CD4-positive, alpha-beta T cell (primary cell): Measurements from ENCODE around the gene CSF1. TPM values are rescaled to one million over a fixed set of nuclear protein-coding genes. Genes with fewer than 3 reads are reported as not detected.

Source experiments
- ATAC-seq: fragments of 200-7000 bp; cut with Tn5 transposase; one replicate; pipeline ENCODE4 v1.10.0; 2022; ENCODE audit warnings: mild to moderate bottlenecking; ENCODE audit not compliant: poor library complexity
- CTCF ChIA-PET: fragments of 350-600 bp; sonication (Branson Sonifier 250); formaldehyde crosslinking; loops from one replicate; lab custom pipeline; 2021; ENCODE audit warnings: antibody characterized with exemption, inconsistent platforms; lab: Charles Lee
- POLR2A ChIA-PET: fragments of 350-600 bp; sonication (Branson Sonifier 250); formaldehyde crosslinking; loops from one replicate; lab custom pipeline; 2021; ENCODE audit warnings: antibody characterized with exemption, inconsistent platforms; lab: Charles Lee
- DNase-seq, 14 experiments: peaks; one replicate each; pipeline ENCODE4 v3.0.0-alpha.2; 2013 to 2020; ENCODE audit warnings: mixed read lengths in 2 of 14
- H3K27ac ChIP-seq, 2 donors: one replicate each; pipeline versions ENCODE4 v1.5.1 to v1.7.0; 2013; ENCODE audit warnings: low read length in 2 of 2, low read depth in 1 of 2, mild to moderate bottlenecking in 1 of 2
- H3K27me3 ChIP-seq, 2 experiments: 1 replicate in 1 of 2; 2 replicates in 1 of 2; pipeline versions ENCODE4 v1.6.1 to v1.7.0; 2013; ENCODE audit warnings: low read length in 2 of 2, control low read depth in 1 of 2, mild to moderate bottlenecking in 1 of 2, moderate library complexity in 1 of 2; ENCODE audit not compliant: insufficient read depth in 2 of 2, control insufficient read depth in 1 of 2
- H3K36me3 ChIP-seq: one replicate; pipeline ENCODE4 v1.6.1; 2013; ENCODE audit warnings: low read length, control low read depth; ENCODE audit not compliant: insufficient read depth
- H3K4me1 ChIP-seq: one replicate; pipeline ENCODE4 v1.6.1; 2013; ENCODE audit warnings: low read length, control low read depth; ENCODE audit not compliant: insufficient read depth
- H3K4me3 ChIP-seq: one replicate; pipeline ENCODE4 v1.5.1; 2013; ENCODE audit warnings: mild to moderate bottlenecking, low read length, moderate library complexity
- H3K9me3 ChIP-seq, 2 experiments: 1 replicate in 1 of 2; 2 replicates in 1 of 2; pipeline versions ENCODE4 v1.6.1 to v1.7.0; 2013; ENCODE audit warnings: low read length in 2 of 2, mild to moderate bottlenecking in 2 of 2, control low read depth in 1 of 2, moderate library complexity in 1 of 2; ENCODE audit not compliant: control insufficient read depth in 1 of 2, insufficient read depth in 1 of 2
- H3K27ac Mint-ChIP-seq: one replicate; pipeline ENCODE4 v1.8.0; 2020; ENCODE audit warnings: mixed read lengths
- H3K27me3 Mint-ChIP-seq: one replicate; pipeline ENCODE4 v1.8.0; 2021; ENCODE audit warnings: mixed read lengths
- H3K36me3 Mint-ChIP-seq: one replicate; pipeline ENCODE4 v1.8.0; 2021; ENCODE audit warnings: low read depth, mixed read lengths
- H3K4me1 Mint-ChIP-seq: one replicate; pipeline ENCODE4 v1.8.0; 2021; ENCODE audit warnings: low read depth, mixed read lengths
- H3K4me3 Mint-ChIP-seq: one replicate; pipeline ENCODE4 v1.8.0; 2020; ENCODE audit warnings: mild to moderate bottlenecking, mixed read lengths
- H3K9me3 Mint-ChIP-seq: one replicate; pipeline ENCODE4 v1.8.0; 2020; ENCODE audit warnings: mixed read lengths
- CTCF ChIP-seq: fragments of 200-600 bp; IDR thresholded peaks from one replicate; pipeline ENCODE4 v1.8.0; 2022; ENCODE audit warnings: antibody characterized with exemption, mild to moderate bottlenecking
- intact Hi-C, 2 experiments: fragments of 100-400 bp; cut with DNase I in 1 of 2; cut with micrococcal nuclease in 1 of 2; formaldehyde crosslinking; loops; one replicate each; pipeline versions ENCODE4 v1.15.1 to v1.9.0; 2023 to 2025; cut with DNase I, micrococcal nuclease
- total RNA-seq, 174 experiments: library from RNA in 2 of 174; stranded (reverse) in 2 of 174; gene quantifications; one replicate each; pipeline ENCODE4 v1.2.3 and lab custom pipeline; 2021 to 2026

Gene CSF1
- total RNA-seq, 2 experiments from 2014 or later = 6.5 to 6.7 TPM

GRCh38 chr1:109969146-109969829 lies 58.6 kb downstream of the CSF1 start:
- Mint-ChIP-seq H3K27ac (no peak overlapping the region), H3K27me3 (no peaks in the 10 kb centered on the region), H3K9me3 (peaks cover 6% of the 10 kb centered on the region), H3K4me1 (no peaks in the 10 kb centered on the region), H3K36me3 (no peaks in the 10 kb centered on the region), H3K4me3 (no peak overlapping the region)
- DNase-seq (no peak), ATAC-seq (no peak)
- Histone ChIP-seq H3K4me3 (no peak overlapping the region), H3K27me3 (no peaks in the 10 kb centered on the region), H3K27ac (no peak overlapping the region), H3K4me1 (no peaks in the 10 kb centered on the region), H3K36me3 (no peaks in the 10 kb centered on the region), H3K9me3 (no peaks in the 10 kb centered on the region)
- CTCF ChIA-PET = interaction anchor here (0.5 to 1.7 kb wide), 2 partner anchors 15 to 196 kb away, joined by 3 read pairs; partner anchors contain the start of gene AHCYL1
- TF ChIP-seq CTCF = no peak
- intact Hi-C loops = no loop called here
- POLR2A ChIA-PET = no interaction called here

GRCh38 chr1:109969907-109970306 lies 59.3 kb downstream of the CSF1 start:
- DNase-seq (no peak), ATAC-seq (no peak)
- no peaks in the 10 kb centered on the region for H3K27me3 Mint-ChIP-seq
- no peaks in the 10 kb centered on the region for H3K4me1 Mint-ChIP-seq
- H3K4me3 Mint-ChIP-seq = no peak overlapping the region
- TF ChIP-seq CTCF = no peak
- H3K27me3 ChIP-seq = no peaks in the 10 kb centered on the region
- H3K27ac ChIP-seq = no peak overlapping the region
- intact Hi-C loops = no loop called here
- no peaks in the 10 kb centered on the region for H3K4me1 ChIP-seq
- no peaks in the 10 kb centered on the region for H3K36me3 ChIP-seq
- POLR2A ChIA-PET = no interaction called here
- CTCF ChIA-PET = interaction anchor here (0.5 kb wide), 1 partner anchor 197 kb away, joined by 3 read pairs; no protein-coding TSS in a partner anchor
- H3K27ac Mint-ChIP-seq = no peak overlapping the region
- no peaks in the 10 kb centered on the region for H3K9me3 ChIP-seq
- H3K36me3 Mint-ChIP-seq = no peaks in the 10 kb centered on the region
- H3K4me3 ChIP-seq = no peak overlapping the region
- peaks cover 6% of the 10 kb centered on the region for H3K9me3 Mint-ChIP-seq

GRCh38 chr1:109971559-109971958 lies 60.9 kb downstream of the CSF1 start:
- no peaks in the 10 kb centered on the region for H3K4me1 ChIP-seq
- Mint-ChIP-seq H3K27me3 (peaks cover 2% of the 10 kb centered on the region), H3K36me3 (no peaks in the 10 kb centered on the region), H3K4me3 (no peak overlapping the region), H3K9me3 (no peaks in the 10 kb centered on the region), H3K4me1 (no peaks in the 10 kb centered on the region), H3K27ac (no peak overlapping the region)
- H3K27ac ChIP-seq = no peak overlapping the region
- no peak for TF ChIP-seq CTCF
- intact Hi-C loops = no loop called here
- no peaks in the 10 kb centered on the region for H3K27me3 ChIP-seq
- ChIA-PET POLR2A (interaction anchor here (0.8 kb wide), 1 partner anchor 9 kb away, joined by 3 read pairs; no protein-coding TSS in a partner anchor), CTCF (interaction anchor here (0.8 kb wide), 1 partner anchor 181 kb away, joined by 3 read pairs; no protein-coding TSS in a partner anchor)
- no peak for ATAC-seq
- H3K36me3 ChIP-seq = no peaks in the 10 kb centered on the region
- no peak for DNase-seq
- H3K4me3 ChIP-seq = no peak overlapping the region
- H3K9me3 ChIP-seq = no peaks in the 10 kb centered on the region
